ENCODE data around the gene REC114. TPM values are rescaled to one million over a fixed set of nuclear protein-coding genes. Genes with fewer than 3 reads are reported as not detected.

The REC114 gene
- total RNA-seq, 1 experiment from 2014 or later, result not detected

DNA sequence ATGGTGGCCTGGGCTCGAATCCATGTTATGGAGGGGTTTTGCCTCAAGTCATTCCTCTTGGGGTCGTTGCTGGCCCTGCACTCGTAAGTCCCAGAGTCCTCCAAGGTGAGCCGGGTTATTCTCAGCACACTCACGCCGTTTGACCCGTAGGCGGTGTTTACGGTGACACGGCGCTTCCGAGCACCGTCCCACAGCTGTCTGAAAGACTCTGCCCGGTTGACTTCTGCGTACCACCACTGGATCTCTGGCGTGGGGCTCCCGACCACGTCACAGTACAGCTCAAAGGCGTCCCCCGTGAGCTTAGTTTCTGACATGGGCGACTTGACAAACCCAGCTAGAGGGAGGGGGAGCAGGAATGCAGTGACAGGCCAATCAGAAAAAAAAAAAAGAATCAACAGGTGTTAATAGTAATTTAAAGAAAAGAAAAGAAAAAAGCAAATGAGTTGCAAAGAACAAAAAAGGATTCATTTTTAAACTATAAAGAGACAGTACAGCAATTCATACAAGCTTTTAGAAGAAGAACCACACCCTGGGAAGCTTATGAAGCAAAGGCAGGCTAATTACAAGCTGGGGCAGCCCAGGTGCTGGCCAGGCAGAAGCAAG is 154.2 kb downstream of the REC114 start:
- TF ChIP-seq, protein P1, sequence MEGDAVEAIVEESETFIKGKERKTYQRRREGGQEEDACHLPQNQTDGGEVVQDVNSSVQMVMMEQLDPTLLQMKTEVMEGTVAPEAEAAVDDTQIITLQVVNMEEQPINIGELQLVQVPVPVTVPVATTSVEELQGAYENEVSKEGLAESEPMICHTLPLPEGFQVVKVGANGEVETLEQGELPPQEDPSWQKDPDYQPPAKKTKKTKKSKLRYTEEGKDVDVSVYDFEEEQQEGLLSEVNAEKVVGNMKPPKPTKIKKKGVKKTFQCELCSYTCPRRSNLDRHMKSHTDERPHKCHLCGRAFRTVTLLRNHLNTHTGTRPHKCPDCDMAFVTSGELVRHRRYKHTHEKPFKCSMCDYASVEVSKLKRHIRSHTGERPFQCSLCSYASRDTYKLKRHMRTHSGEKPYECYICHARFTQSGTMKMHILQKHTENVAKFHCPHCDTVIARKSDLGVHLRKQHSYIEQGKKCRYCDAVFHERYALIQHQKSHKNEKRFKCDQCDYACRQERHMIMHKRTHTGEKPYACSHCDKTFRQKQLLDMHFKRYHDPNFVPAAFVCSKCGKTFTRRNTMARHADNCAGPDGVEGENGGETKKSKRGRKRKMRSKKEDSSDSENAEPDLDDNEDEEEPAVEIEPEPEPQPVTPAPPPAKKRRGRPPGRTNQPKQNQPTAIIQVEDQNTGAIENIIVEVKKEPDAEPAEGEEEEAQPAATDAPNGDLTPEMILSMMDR (IDR thresholded peaks at IDR 0.05; ENCODE audit: unreplicated experiment), result no peak
- no TSS peak for BruUV-seq (replicated peaks)
- Mint-ChIP-seq H3K4me1 (ENCODE audit: low read depth, unreplicated experiment) (peaks cover 11% of the 10 kb centered on the region), H3K27ac (ENCODE audit: unreplicated experiment) (no peak overlapping the region), H3K27me3 (ENCODE audit: unreplicated experiment) (no peaks in the 10 kb centered on the region), H3K4me3 (ENCODE audit: low read depth, unreplicated experiment) (no peak overlapping the region), H3K9me3 (ENCODE audit: low read depth, unreplicated experiment) (no peaks in the 10 kb centered on the region), H3K36me3 (ENCODE audit: insufficient read depth, unreplicated experiment) (no peaks in the 10 kb centered on the region)
- CTCF ChIA-PET, result no interaction called here
- DNase-seq, result no peak
- intact Hi-C loops (cut with micrococcal nuclease; ENCODE audit: unreplicated experiment), result no loop called here

DNA sequence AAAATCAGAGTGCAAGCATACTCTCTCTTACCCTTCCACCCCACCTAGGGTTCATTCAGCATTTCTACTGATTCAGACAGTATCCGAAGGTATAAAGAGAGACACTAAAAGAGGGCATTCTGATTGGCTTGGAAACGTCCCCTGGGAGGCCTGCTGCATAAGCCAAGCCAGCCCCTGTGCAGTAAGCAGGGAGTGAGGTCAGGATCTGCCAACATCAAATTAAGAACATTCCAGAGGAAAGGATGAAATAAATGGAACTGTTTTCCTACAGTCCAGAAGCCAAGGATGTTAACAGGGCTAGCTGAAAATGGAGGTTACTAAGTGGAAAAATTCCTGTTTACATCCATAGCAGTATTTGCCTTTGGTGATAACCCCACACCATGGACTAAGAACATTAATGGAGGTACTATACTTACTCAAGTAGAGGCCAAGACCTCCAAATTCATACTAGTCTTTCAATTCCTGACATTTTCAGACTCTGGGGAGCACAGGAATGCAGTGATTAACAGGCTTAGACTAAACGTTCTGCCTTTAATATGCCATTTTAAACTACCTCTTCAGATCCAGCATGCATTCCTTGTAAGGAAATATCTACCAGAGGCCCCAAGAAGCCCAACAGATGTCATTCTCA is 155.7 kb downstream of the REC114 start:
- Mint-ChIP-seq H3K4me3 (ENCODE audit: low read depth, unreplicated experiment) (no peak overlapping the region), H3K9me3 (ENCODE audit: low read depth, unreplicated experiment) (no peaks in the 10 kb centered on the region), H3K4me1 (ENCODE audit: low read depth, unreplicated experiment) (peaks cover 11% of the 10 kb centered on the region), H3K27me3 (ENCODE audit: unreplicated experiment) (no peaks in the 10 kb centered on the region), H3K36me3 (ENCODE audit: insufficient read depth, unreplicated experiment) (no peaks in the 10 kb centered on the region), H3K27ac (ENCODE audit: unreplicated experiment) (no peak overlapping the region)
- no TSS peak for BruUV-seq (replicated peaks)
- DNase-seq, result no peak
- CTCF ChIA-PET, result no interaction called here
- TF ChIP-seq, protein P1 (IDR thresholded peaks at IDR 0.05; ENCODE audit: unreplicated experiment), result no peak
- intact Hi-C loops (cut with micrococcal nuclease; ENCODE audit: unreplicated experiment), result no loop called here

DNA sequence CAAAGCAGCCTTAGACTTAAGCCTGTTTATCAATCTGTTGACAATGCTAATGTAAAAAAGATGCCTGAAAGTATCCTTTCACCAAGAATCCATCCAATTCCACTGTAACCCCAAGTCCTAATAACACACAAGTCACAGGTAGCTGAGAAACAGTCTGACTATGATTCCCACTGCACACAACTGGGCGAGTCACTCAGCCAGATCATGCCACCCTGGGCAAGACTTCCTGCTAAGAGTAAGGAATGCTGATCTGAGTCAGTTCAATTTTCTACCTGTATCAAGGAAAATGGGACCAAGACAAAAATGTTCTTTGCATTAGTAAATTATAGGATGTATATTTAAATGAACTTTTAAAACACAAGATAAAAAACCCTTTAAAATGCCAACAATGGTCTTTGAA is 157.0 kb downstream of the REC114 start:
- H3K4me3 Mint-ChIP-seq (ENCODE audit: low read depth, unreplicated experiment), result no peak overlapping the region
- H3K27ac Mint-ChIP-seq (ENCODE audit: unreplicated experiment), result no peak overlapping the region
- DNase-seq, result peak; percentile 48
- H3K4me1 Mint-ChIP-seq (ENCODE audit: low read depth, unreplicated experiment), result peaks cover 11% of the 10 kb centered on the region
- TF ChIP-seq, protein P1 (IDR thresholded peaks at IDR 0.05; ENCODE audit: unreplicated experiment), result no peak
- no peaks in the 10 kb centered on the region for H3K36me3 Mint-ChIP-seq (ENCODE audit: insufficient read depth, unreplicated experiment)
- no peaks in the 10 kb centered on the region for H3K27me3 Mint-ChIP-seq (ENCODE audit: unreplicated experiment)
- intact Hi-C loops (cut with micrococcal nuclease; ENCODE audit: unreplicated experiment), result no loop called here
- CTCF ChIA-PET, result interaction anchor here (0.6 to 1.6 kb wide), 3 partner anchors 10 to 39 kb away, joined by 3 to 4 read pairs (median 3); no protein-coding TSS in a partner anchor
- no peaks in the 10 kb centered on the region for H3K9me3 Mint-ChIP-seq (ENCODE audit: low read depth, unreplicated experiment)
- BruUV-seq (replicated peaks), result no TSS peak

DNA sequence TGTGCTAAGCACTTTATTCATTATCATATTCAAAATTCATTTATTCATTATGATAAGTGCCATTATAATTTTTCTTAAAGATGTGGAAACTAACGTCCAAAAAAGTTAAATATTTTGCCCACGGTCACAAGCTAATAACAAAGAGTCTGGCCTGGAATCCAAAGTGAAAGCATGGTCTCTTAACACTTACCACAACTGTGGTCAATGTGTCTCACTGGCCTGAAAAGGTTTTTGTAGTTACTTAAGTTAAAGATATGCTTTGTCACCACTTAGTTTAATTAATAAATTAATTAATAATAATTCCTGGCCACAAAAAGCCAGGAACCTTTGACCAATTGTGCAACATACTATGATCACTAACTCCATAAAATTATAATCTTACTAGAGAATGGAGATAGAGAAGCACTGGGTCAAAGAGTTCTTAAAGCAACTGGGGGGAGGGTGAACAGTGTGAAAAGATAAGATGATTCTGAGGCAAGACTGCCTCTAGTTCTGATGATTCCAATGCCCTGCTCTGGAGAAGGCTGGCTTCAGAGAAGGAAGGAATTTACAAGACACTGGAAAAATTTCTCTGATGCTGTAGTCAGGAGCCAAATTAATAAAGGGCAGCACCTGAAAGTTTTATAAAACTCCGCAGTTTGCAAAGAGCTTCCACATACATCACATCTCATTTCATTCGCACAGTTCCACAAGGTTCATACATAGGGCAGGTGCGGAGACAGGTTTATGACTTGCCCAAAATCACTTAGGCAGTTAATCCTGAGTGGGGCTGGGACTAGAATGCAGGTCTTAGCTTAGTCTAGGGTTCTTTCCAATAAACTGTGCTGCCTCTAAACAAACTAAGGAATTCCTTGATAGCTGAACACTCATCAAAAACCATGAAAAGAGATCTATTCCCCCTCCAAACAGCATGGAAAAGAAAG is 157.7 kb downstream of the REC114 start:
- TF ChIP-seq, protein P1 (IDR thresholded peaks at IDR 0.05; ENCODE audit: unreplicated experiment), result no peak
- Mint-ChIP-seq H3K27me3 (ENCODE audit: unreplicated experiment) (no peaks in the 10 kb centered on the region), H3K36me3 (ENCODE audit: insufficient read depth, unreplicated experiment) (no peaks in the 10 kb centered on the region), H3K4me3 (ENCODE audit: low read depth, unreplicated experiment) (no peak overlapping the region), H3K27ac (ENCODE audit: unreplicated experiment) (no peak overlapping the region), H3K4me1 (ENCODE audit: low read depth, unreplicated experiment) (peaks cover 11% of the 10 kb centered on the region), H3K9me3 (ENCODE audit: low read depth, unreplicated experiment) (no peaks in the 10 kb centered on the region)
- intact Hi-C loops (cut with micrococcal nuclease; ENCODE audit: unreplicated experiment), result no loop called here
- no TSS peak for BruUV-seq (replicated peaks)
- no peak for DNase-seq
- CTCF ChIA-PET, result interaction anchor here (0.6 to 1.6 kb wide), 5 partner anchors 11 to 187 kb away, joined by 3 to 4 read pairs (median 3); no protein-coding TSS in a partner anchor

Measured in Calu3 (cell line).